Gastrocnemius medialis (tissue), 4 donors: ENCODE data around the gene GLIS2. TPM values are rescaled to one million over a fixed set of nuclear protein-coding genes. Genes with fewer than 3 reads are reported as not detected.

Experiments
- ATAC-seq, 2 donors: fragments of 150-250 bp; one replicate each; pipeline ENCODE4 v1.9.1; 2016
- DNase-seq, 2 donors: peaks; one replicate each; pipeline ENCODE4 v3.0.0-alpha.2; 2019
- H3K27ac ChIP-seq, 4 donors: fragments of 200-600 bp; sonication (generic); 1 replicate in 1 of 4; 2 replicates in 3 of 4; pipeline ENCODE4 v1.5.1; 2016 to 2018; ENCODE audit warnings: mild to moderate bottlenecking in 2 of 4, moderate library complexity in 1 of 4
- H3K27me3 ChIP-seq, 3 donors: fragments of 200-600 bp; sonication (generic) in 2 of 3; 1 replicate in 1 of 3; 2 replicates in 2 of 3; pipeline versions ENCODE4 v1.5.1 to v1.6.0; 2016 to 2019; ENCODE audit warnings: mild to moderate bottlenecking in 1 of 3, moderate library complexity in 1 of 3
- H3K36me3 ChIP-seq, 2 donors: fragments of 200-600 bp; sonication (generic) in 1 of 2; one replicate each; pipeline ENCODE4 v1.5.1; 2017 to 2018
- H3K4me1 ChIP-seq, 2 donors: fragments of 200-600 bp; sonication (generic) in 1 of 2; one replicate each; pipeline ENCODE4 v1.5.1; 2016 to 2017; ENCODE audit warnings: mild to moderate bottlenecking in 2 of 2
- H3K4me3 ChIP-seq, 4 donors: fragments of 200-600 bp; sonication (generic) in 3 of 4; 1 replicate in 1 of 4; 2 replicates in 3 of 4; pipeline ENCODE4 v1.5.1; 2016 to 2019; ENCODE audit warnings: mild to moderate bottlenecking in 2 of 4
- H3K9me3 ChIP-seq, 3 donors: fragments of 200-600 bp; sonication (generic) in 2 of 3; 1 replicate in 1 of 3; 2 replicates in 2 of 3; pipeline ENCODE4 v1.5.1; 2016 to 2019
- POLR2A ChIP-seq, 2 donors: fragments of 450-650 bp; IDR thresholded peaks; one replicate each; pipeline ENCODE4 v1.6.1; 2017; ENCODE audit warnings: antibody characterized with exemption in 2 of 2, mild to moderate bottlenecking in 2 of 2, moderate library complexity in 2 of 2
- in situ Hi-C, 4 donors: fragments of 200-750 bp; cut with MboI; loops; one replicate each; pipeline versions ENCODE4 v1.15.0 to v1.8.0; 2017; ENCODE audit warnings: low sequenced_read_pairs in 4 of 4
- intact Hi-C: fragments of 100-400 bp; cut with DNase I; formaldehyde crosslinking; loops from one replicate; pipeline ENCODE4 v1.15.1; 2023; ENCODE audit warnings: low total_unique reads
- total RNA-seq, 4 donors: library from RNA; depleted of rRNA; stranded (reverse); fragments of >200 nt; gene quantifications; one replicate each; pipeline versions ENCODE4 v1.1.0 to v1.2.3, GENCODE V29; 2016
- TF ChIP-seq, protein P1 (sequence below), 5 experiments: fragments of 450-650 bp in 3 of 5; fragments of 200-600 bp in 2 of 5; sonication (generic) in 2 of 5; IDR thresholded peaks in 4 of 5; conservative IDR thresholded peaks in 1 of 5; 1 replicate in 4 of 5; 2 replicates in 1 of 5; pipeline ENCODE4 v1.5.1; 2016 to 2019; ENCODE audit warnings: antibody characterized with exemption in 5 of 5, mild to moderate bottlenecking in 3 of 5, moderate library complexity in 3 of 5

The GLIS2 gene
- total RNA-seq, 4 donors from 2014 or later = 0.81 to 0.95 (median 0.95) TPM; not detected in 1

DNA sequence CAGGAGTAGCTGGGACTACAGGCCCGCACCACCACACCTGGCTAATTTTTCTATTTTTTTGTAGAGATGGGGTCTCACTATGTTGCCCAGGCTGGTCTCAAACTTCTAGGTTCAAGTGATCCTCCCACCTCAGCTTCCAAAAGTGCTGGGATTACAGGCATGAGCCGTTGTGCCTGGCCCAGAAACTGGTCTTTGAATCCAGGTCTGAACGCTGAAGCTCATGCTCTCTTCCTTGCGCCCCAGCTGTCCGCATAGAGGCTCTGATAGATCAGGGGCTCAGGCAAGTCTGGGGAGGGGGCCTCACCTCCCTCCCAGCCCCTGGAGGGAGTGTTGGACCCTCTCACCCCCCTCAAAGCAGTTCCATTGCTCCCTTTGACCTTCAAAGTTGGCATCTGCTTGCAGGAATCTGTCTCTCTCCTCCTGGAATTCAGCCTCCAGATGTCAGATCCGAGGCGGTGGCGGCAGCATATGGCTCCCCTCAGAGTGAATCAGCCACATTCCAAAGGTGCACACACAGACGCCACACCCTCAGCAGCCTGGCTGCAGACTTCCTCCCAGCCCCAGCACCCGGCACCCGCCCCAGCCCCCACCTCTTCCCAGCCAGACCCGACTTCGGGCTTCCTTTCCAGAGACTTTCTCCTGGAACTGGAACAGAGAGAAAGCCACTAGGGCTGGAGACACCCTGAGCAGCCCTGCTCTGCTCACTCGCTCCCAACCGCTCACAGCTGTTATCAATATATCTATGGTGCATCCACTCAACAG lies 16.9 kb upstream of the GLIS2 start:
- in situ Hi-C loops = no loop called here
- H3K27ac ChIP-seq = peak overlapping the region; percentile 18 to 59 (median 36)
- TF ChIP-seq POLR2A (IDR thresholded peaks at IDR 0.05) = no peak
- TF ChIP-seq, protein P1, sequence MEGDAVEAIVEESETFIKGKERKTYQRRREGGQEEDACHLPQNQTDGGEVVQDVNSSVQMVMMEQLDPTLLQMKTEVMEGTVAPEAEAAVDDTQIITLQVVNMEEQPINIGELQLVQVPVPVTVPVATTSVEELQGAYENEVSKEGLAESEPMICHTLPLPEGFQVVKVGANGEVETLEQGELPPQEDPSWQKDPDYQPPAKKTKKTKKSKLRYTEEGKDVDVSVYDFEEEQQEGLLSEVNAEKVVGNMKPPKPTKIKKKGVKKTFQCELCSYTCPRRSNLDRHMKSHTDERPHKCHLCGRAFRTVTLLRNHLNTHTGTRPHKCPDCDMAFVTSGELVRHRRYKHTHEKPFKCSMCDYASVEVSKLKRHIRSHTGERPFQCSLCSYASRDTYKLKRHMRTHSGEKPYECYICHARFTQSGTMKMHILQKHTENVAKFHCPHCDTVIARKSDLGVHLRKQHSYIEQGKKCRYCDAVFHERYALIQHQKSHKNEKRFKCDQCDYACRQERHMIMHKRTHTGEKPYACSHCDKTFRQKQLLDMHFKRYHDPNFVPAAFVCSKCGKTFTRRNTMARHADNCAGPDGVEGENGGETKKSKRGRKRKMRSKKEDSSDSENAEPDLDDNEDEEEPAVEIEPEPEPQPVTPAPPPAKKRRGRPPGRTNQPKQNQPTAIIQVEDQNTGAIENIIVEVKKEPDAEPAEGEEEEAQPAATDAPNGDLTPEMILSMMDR (IDR thresholded peaks at IDR 0.05 in 4 of 5, conservative IDR thresholded peaks at IDR 0.05 in 1 of 5) = no peak
- peaks cover 16% of the 10 kb centered on the region in 2 donors for H3K4me1 ChIP-seq
- H3K36me3 ChIP-seq = no peaks in the 10 kb centered on the region
- H3K9me3 ChIP-seq = no peaks in the 10 kb centered on the region
- peak in 1 of 2 donors; percentile 48 for DNase-seq
- peak in 1 of 2 donors; percentile 61 for ATAC-seq
- intact Hi-C loops = no loop called here
- H3K4me3 ChIP-seq = no peak overlapping the region
- no peaks in the 10 kb centered on the region for H3K27me3 ChIP-seq

DNA sequence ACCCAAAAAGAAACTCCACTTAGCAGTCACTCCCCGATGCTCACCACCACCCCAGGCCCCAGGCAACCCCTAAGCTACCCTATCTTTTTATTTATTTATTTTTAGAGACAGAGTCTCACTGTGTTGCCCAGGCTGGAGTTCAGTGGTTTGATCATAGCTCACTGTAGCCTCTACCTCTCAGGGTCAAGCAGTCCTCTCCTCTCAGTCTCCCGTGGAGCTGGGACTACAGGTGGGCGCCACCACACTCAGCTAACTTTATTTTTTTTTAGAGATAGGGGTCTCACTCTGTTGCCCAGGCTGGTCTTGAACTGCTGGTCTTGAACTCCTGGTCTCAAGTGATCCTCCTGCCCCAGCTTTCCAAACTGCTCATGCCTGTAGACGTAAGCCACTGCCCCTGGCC lies 14.7 kb upstream of the GLIS2 start:
- no peak for TF ChIP-seq POLR2A (IDR thresholded peaks at IDR 0.05)
- TF ChIP-seq, protein P1 (IDR thresholded peaks at IDR 0.05 in 4 of 5, conservative IDR thresholded peaks at IDR 0.05 in 1 of 5) = no peak
- intact Hi-C loops (no loop called here), in situ Hi-C loops (no loop called here)
- no peaks in the 10 kb centered on the region for H3K27me3 ChIP-seq
- H3K4me1 ChIP-seq = peaks cover 0 to 6% of the 10 kb centered on the region in 2 donors
- no peaks in the 10 kb centered on the region for H3K9me3 ChIP-seq
- no peak for ATAC-seq
- H3K36me3 ChIP-seq = no peaks in the 10 kb centered on the region
- no peak for DNase-seq
- no peak overlapping the region for H3K27ac ChIP-seq
- H3K4me3 ChIP-seq = no peak overlapping the region

DNA sequence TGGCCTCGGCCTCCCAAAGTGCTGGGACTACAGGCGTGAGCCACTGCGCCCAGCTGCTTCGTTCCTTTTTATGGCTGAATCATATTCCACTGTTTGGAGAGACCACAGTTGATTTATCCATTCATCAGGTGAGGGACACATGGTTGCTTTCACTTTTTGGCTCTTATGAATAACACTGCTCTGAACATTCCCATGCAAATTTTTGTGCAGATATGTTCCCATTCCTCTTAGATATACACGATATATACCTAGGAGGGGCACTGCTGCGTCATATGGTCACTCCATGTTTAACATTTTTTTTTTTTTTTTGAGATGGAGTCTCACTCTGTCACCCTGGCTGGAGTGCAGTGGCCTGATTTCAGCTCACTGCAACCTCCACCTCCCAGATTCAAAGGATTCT lies 13.9 kb upstream of the GLIS2 start:
- DNase-seq (no peak), ATAC-seq (no peak)
- Histone ChIP-seq H3K36me3 (no peaks in the 10 kb centered on the region), H3K4me3 (no peak overlapping the region), H3K27ac (no peak overlapping the region), H3K4me1 (peaks cover 5 to 6% of the 10 kb centered on the region in 2 donors), H3K27me3 (no peaks in the 10 kb centered on the region), H3K9me3 (no peaks in the 10 kb centered on the region)
- TF ChIP-seq, protein P1 (IDR thresholded peaks at IDR 0.05 in 4 of 5, conservative IDR thresholded peaks at IDR 0.05 in 1 of 5) = no peak
- no peak for TF ChIP-seq POLR2A (IDR thresholded peaks at IDR 0.05)
- in situ Hi-C loops = no loop called here
- intact Hi-C loops = no loop called here

DNA sequence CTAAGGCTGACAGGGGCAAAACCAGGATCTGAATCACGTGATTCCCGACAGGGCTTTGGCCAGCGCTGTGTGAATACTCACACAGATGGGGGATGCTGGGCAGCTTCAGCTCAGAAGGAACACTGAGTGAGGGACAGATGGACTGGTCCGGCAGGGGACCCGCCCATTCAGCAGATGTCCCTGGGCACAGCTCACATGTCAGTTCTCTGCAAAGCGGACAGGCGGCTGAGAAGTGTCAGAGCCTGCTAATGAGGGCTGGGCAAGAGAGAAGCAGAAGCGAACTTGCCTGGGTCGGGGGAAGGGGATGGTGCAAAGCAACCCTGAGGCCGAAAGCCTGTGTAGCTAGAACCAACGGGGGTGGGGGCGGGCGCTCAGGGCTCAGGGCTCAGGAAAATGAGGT lies 11.9 kb upstream of the GLIS2 start:
- TF ChIP-seq, protein P1 (IDR thresholded peaks at IDR 0.05 in 4 of 5, conservative IDR thresholded peaks at IDR 0.05 in 1 of 5) = no peak
- no peak for TF ChIP-seq POLR2A (IDR thresholded peaks at IDR 0.05)
- no peaks in the 10 kb centered on the region for H3K27me3 ChIP-seq
- no peaks in the 10 kb centered on the region for H3K36me3 ChIP-seq
- no peak overlapping the region for H3K4me3 ChIP-seq
- intact Hi-C loops = no loop called here
- in situ Hi-C loops = no loop called here
- ATAC-seq (no peak), DNase-seq (no peak)
- H3K9me3 ChIP-seq = no peaks in the 10 kb centered on the region
- H3K27ac ChIP-seq = no peak overlapping the region
- peaks cover 3 to 7% of the 10 kb centered on the region in 2 donors for H3K4me1 ChIP-seq
